ENCODE results near the gene SEMA6B. TPM values are rescaled to one million over a fixed set of nuclear protein-coding genes. Genes with fewer than 3 reads are reported as not detected.

Gene SEMA6B
- total RNA-seq, 1 donor from 2014 or later: 8.3 TPM

DNA sequence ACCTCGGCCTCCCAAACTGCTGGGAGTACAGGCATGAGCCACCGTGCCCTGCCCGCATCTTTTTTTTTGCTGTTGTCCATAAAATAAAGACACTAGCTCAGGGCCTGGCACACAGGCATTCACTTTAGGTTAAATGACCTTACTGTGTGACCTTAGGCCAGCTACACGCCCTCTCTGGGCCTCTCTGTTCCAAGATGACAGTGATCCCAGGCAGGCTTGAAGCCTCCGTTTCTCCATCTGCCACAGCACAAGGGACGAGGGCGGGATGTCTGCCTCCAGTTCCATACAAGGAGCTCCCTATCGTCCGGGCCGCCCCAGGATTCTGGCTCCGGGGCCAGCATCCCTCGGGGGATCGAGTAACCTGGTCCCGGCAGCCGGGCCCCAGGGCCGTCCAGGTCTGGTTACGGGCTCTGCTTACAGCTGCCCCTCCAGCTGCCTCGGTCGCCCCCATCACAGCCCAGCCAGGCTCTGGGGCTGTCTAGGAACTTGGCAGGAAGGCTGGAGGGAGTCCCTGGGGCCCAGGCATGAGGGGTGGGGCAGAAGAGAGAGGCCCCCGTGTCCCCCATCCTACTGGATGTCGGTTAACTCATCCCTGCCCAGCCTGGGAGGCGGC, 11.9 kb upstream of the SEMA6B start:
- DNase-seq (ENCODE audit: extremely low spot score in 2 of 2): no peak
- peaks cover 20% of the 10 kb centered on the region for H3K4me1 ChIP-seq
- H3K27me3 ChIP-seq: no peaks in the 10 kb centered on the region
- TF ChIP-seq CTCF (IDR thresholded peaks at IDR 0.05): no peak
- TF ChIP-seq POLR2AphosphoS5 (IDR thresholded peaks at IDR 0.05; ENCODE audit: insufficient read depth in 1 of 2, low read depth in 1 of 2): no peak
- H3K36me3 ChIP-seq: no peaks in the 10 kb centered on the region
- intact Hi-C loops (cut with DNase I): no loop called here
- no peaks in the 10 kb centered on the region for H3K9me3 ChIP-seq
- H3K27ac ChIP-seq: no peak overlapping the region
- H3K4me3 ChIP-seq: no peak overlapping the region

- Histone ChIP-seq H3K4me1 (peaks cover 19% of the 10 kb centered on the region), H3K9me3 (no peaks in the 10 kb centered on the region), H3K36me3 (no peaks in the 10 kb centered on the region), H3K27me3 (no peaks in the 10 kb centered on the region), H3K4me3 (no peak overlapping the region), H3K27ac (no peak overlapping the region)
- intact Hi-C loops (cut with DNase I): no loop called here
- TF ChIP-seq CTCF (IDR thresholded peaks at IDR 0.05) (no peak), POLR2AphosphoS5 (IDR thresholded peaks at IDR 0.05; ENCODE audit: insufficient read depth in 1 of 2, low read depth in 1 of 2) (no peak), POLR2A (IDR thresholded peaks at IDR 0.05) (no peak)
- DNase-seq (ENCODE audit: extremely low spot score in 2 of 2): no peak
These were observed 11.4 kb upstream of the SEMA6B start for GRCh38 chr19:4570916-4571304.

DNA sequence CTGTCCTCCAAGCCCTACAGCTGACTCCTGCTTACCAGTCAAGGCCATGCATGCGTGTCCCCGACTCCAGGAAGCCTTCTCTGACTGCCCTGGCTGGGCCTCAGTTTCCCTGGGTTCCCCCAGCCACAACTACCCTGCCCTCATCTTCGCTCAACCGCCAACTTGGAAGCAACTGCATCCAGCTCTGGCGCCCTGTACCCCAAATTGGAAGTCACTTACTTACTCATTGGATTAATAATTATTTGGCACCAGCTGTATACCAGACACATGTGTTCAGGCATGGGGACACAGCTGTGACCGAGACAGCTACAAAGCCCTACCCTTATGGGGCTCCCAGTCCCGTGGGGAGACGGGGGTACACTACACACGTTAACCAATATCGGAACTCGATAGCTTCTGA, 10.9 kb upstream of the SEMA6B start:
- Histone ChIP-seq H3K36me3 (no peaks in the 10 kb centered on the region), H3K4me1 (peaks cover 14% of the 10 kb centered on the region), H3K27ac (no peak overlapping the region), H3K4me3 (no peak overlapping the region), H3K27me3 (no peaks in the 10 kb centered on the region), H3K9me3 (no peaks in the 10 kb centered on the region)
- no peak for TF ChIP-seq CTCF (IDR thresholded peaks at IDR 0.05)
- TF ChIP-seq POLR2A (IDR thresholded peaks at IDR 0.05): no peak
- no peak for TF ChIP-seq POLR2AphosphoS5 (IDR thresholded peaks at IDR 0.05; ENCODE audit: insufficient read depth in 1 of 2, low read depth in 1 of 2)
- intact Hi-C loops (cut with DNase I): no loop called here
- no peak for DNase-seq (ENCODE audit: extremely low spot score in 2 of 2)

GRCh38 chr19:4568886-4569285, 9.4 kb upstream of the SEMA6B start:
- H3K9me3 ChIP-seq: no peaks in the 10 kb centered on the region
- no peaks in the 10 kb centered on the region for H3K4me1 ChIP-seq
- no peaks in the 10 kb centered on the region for H3K27me3 ChIP-seq
- H3K4me3 ChIP-seq: no peak overlapping the region
- no peak for TF ChIP-seq CTCF (IDR thresholded peaks at IDR 0.05)
- no peak for TF ChIP-seq POLR2AphosphoS5 (IDR thresholded peaks at IDR 0.05; ENCODE audit: insufficient read depth in 1 of 2, low read depth in 1 of 2)
- TF ChIP-seq POLR2A (IDR thresholded peaks at IDR 0.05): no peak
- no peaks in the 10 kb centered on the region for H3K36me3 ChIP-seq
- no peak overlapping the region for H3K27ac ChIP-seq
- intact Hi-C loops (cut with DNase I): no loop called here
- DNase-seq (ENCODE audit: extremely low spot score in 2 of 2): no peak

GRCh38 chr19:4567584-4568071, 8.1 kb upstream of the SEMA6B start:
- no peak for DNase-seq (ENCODE audit: extremely low spot score in 2 of 2)
- peak in 1 of 3 experiments; percentile 43 for TF ChIP-seq CTCF (IDR thresholded peaks at IDR 0.05)
- TF ChIP-seq POLR2A (IDR thresholded peaks at IDR 0.05): no peak
- Histone ChIP-seq H3K27ac (no peak overlapping the region), H3K4me3 (no peak overlapping the region), H3K9me3 (no peaks in the 10 kb centered on the region), H3K36me3 (no peaks in the 10 kb centered on the region), H3K27me3 (no peaks in the 10 kb centered on the region), H3K4me1 (no peaks in the 10 kb centered on the region)
- intact Hi-C loops (cut with DNase I): no loop called here
